ENCODE data around the gene VASP. TPM values are rescaled to one million over a fixed set of nuclear protein-coding genes. Genes with fewer than 3 reads are reported as not detected.

VASP gene
- total RNA-seq, 1 experiment from 2014 or later, result 144 TPM

- CTCF ChIA-PET, result interaction anchor here (0.7 to 3.1 kb wide), 2 partner anchors 21 to 25 kb away, joined by 3 to 17 read pairs; no protein-coding TSS in a partner anchor
- H3K36me3 Mint-ChIP-seq, result no peaks in the 10 kb centered on the region
- H3K4me3 Mint-ChIP-seq, result no peak overlapping the region
- H3K27me3 Mint-ChIP-seq (ENCODE audit: low read depth), result peaks cover 54% of the 10 kb centered on the region
- H3K27ac Mint-ChIP-seq, result no peak overlapping the region
- DNase-seq (ENCODE audit: low spot score) (no peak), ATAC-seq (no peak)
- POLR2A ChIA-PET, result no interaction called here
- no peaks in the 10 kb centered on the region for H3K9me3 Mint-ChIP-seq
- H3K4me1 Mint-ChIP-seq, result peaks cover 15% of the 10 kb centered on the region
- TF ChIP-seq ZNF219 (CRISPR knock-in tag; IDR thresholded peaks at IDR 0.05; ENCODE audit: borderline replicate concordance) (no peak), ZNF416 (CRISPR knock-in tag; IDR thresholded peaks at IDR 0.05) (no peak), HMGA2 (CRISPR knock-in tag; IDR thresholded peaks at IDR 0.05) (no peak), E2F5 (CRISPR knock-in tag; IDR thresholded peaks at IDR 0.05) (no peak), ZNF423 (CRISPR knock-in tag; IDR thresholded peaks at IDR 0.05) (no peak), ZNF232 (CRISPR knock-in tag; IDR thresholded peaks at IDR 0.05) (no peak)
- TF ChIP-seq, protein P1, sequence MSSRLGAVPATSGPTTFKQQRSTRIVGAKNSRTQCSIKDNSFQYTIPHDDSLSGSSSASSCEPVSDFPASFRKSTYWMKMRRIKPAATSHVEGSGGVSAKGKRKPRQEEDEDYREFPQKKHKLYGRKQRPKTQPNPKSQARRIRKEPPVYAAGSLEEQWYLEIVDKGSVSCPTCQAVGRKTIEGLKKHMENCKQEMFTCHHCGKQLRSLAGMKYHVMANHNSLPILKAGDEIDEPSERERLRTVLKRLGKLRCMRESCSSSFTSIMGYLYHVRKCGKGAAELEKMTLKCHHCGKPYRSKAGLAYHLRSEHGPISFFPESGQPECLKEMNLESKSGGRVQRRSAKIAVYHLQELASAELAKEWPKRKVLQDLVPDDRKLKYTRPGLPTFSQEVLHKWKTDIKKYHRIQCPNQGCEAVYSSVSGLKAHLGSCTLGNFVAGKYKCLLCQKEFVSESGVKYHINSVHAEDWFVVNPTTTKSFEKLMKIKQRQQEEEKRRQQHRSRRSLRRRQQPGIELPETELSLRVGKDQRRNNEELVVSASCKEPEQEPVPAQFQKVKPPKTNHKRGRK (CRISPR knock-in tag; IDR thresholded peaks at IDR 0.05; ENCODE audit: borderline replicate concordance), result no peak
Measured at GRCh38 chr19:45464274-45464673, 43.0 kb upstream of the VASP start.

GRCh38 chr19:45464852-45465441 lies 42.3 kb upstream of the VASP start:
- H3K27ac Mint-ChIP-seq, result no peak overlapping the region
- H3K9me3 Mint-ChIP-seq, result no peaks in the 10 kb centered on the region
- H3K4me1 Mint-ChIP-seq, result peaks cover 15% of the 10 kb centered on the region
- H3K36me3 Mint-ChIP-seq, result no peaks in the 10 kb centered on the region
- ATAC-seq (no peak), DNase-seq (ENCODE audit: low spot score) (no peak)
- peaks cover 57% of the 10 kb centered on the region for H3K27me3 Mint-ChIP-seq (ENCODE audit: low read depth)
- POLR2A ChIA-PET, result no interaction called here
- no peak overlapping the region for H3K4me3 Mint-ChIP-seq
- CTCF ChIA-PET, result interaction anchor here (3.1 kb wide), 1 partner anchor 26 kb away, joined by 17 read pairs; no protein-coding TSS in a partner anchor
- TF ChIP-seq ZNF232 (CRISPR knock-in tag; IDR thresholded peaks at IDR 0.05) (no peak), HMGA2 (CRISPR knock-in tag; IDR thresholded peaks at IDR 0.05) (no peak), PRDM15 (CRISPR knock-in tag; IDR thresholded peaks at IDR 0.05) (no peak), FOXJ3 (CRISPR knock-in tag; IDR thresholded peaks at IDR 0.05; ENCODE audit: borderline replicate concordance) (no peak), GABPB1 (CRISPR knock-in tag; IDR thresholded peaks at IDR 0.05) (no peak), SMAD4 (CRISPR knock-in tag; IDR thresholded peaks at IDR 0.05) (no peak), ARID4B (CRISPR knock-in tag; IDR thresholded peaks at IDR 0.05; ENCODE audit: borderline replicate concordance) (no peak), CDX4 (CRISPR knock-in tag; IDR thresholded peaks at IDR 0.05; ENCODE audit: borderline replicate concordance) (no peak), JUN (CRISPR knock-in tag; IDR thresholded peaks at IDR 0.05) (no peak), ZMAT4 (CRISPR knock-in tag; IDR thresholded peaks at IDR 0.05) (no peak)
- TF ChIP-seq, protein P2, sequence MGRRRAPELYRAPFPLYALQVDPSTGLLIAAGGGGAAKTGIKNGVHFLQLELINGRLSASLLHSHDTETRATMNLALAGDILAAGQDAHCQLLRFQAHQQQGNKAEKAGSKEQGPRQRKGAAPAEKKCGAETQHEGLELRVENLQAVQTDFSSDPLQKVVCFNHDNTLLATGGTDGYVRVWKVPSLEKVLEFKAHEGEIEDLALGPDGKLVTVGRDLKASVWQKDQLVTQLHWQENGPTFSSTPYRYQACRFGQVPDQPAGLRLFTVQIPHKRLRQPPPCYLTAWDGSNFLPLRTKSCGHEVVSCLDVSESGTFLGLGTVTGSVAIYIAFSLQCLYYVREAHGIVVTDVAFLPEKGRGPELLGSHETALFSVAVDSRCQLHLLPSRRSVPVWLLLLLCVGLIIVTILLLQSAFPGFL (CRISPR knock-in tag; IDR thresholded peaks at IDR 0.05; ENCODE audit: borderline replicate concordance), result no peak
- TF ChIP-seq, protein P3, sequence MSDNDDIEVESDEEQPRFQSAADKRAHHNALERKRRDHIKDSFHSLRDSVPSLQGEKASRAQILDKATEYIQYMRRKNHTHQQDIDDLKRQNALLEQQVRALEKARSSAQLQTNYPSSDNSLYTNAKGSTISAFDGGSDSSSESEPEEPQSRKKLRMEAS (CRISPR knock-in tag; IDR thresholded peaks at IDR 0.05), result no peak

Measured in WTC11 (cell line).